Activated T-helper 17 cell treated with anti-CD3 and anti-CD28 coated beads, Interleukin-2, amount 50 U/mL, for 72 hours (primary cell): ENCODE measurements around the gene TMEM150B. TPM values are rescaled to one million over a fixed set of nuclear protein-coding genes. Genes with fewer than 3 reads are reported as not detected.
A peak's percentile ranks its signal among the peaks of the same experiment; 100 is the strongest.

Experiments
- ATAC-seq: fragments of 150-1000 bp; cut with Tn5 transposase; replicated peaks from 2 replicates; pipeline ENCODE4 v1.10.0; 2021; ENCODE audit warnings: mild to moderate bottlenecking, moderate library complexity
- H3K27ac Mint-ChIP-seq: one replicate; pipeline ENCODE4 v1.8.0; 2022; ENCODE audit warnings: mixed read lengths
- H3K27me3 Mint-ChIP-seq: one replicate; pipeline ENCODE4 v1.8.0; 2022; ENCODE audit warnings: mixed read lengths
- H3K36me3 Mint-ChIP-seq: one replicate; pipeline ENCODE4 v1.8.0; 2022; ENCODE audit warnings: low read depth, mild to moderate bottlenecking, mixed read lengths
- H3K4me1 Mint-ChIP-seq: one replicate; pipeline ENCODE4 v1.8.0; 2022; ENCODE audit warnings: mixed read lengths
- H3K4me3 Mint-ChIP-seq: one replicate; pipeline ENCODE4 v1.8.0; 2022; ENCODE audit warnings: mild to moderate bottlenecking, mixed read lengths
- H3K9me3 Mint-ChIP-seq: one replicate; pipeline ENCODE4 v1.8.0; 2022; ENCODE audit warnings: mixed read lengths
- total RNA-seq, 2 donors: library from RNA; stranded (reverse); gene quantifications; one replicate each; pipeline ENCODE4 v1.2.3, GENCODE V29; 2022

TMEM150B gene
- total RNA-seq, 2 donors from 2014 or later: 0.39 to 0.56 TPM

DNA sequence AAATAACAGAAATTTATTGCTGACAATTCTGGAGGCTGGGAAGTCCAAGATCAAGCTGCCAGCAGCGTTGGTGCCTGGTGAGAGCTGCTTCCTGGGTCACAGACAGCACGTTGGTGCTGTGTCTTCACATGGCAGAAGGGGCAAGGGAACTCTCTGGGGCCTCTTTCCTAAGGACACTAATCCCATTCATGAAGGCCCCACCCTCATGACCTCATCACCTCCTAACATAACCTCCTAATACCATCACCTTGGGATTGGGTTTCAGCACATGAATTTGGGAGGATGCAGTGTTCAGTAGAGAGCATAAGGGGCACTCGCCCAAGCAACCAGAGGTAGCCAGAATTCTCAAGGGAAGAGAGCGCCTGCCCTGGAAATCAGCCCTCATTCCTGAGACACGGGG, 15.7 kb downstream of the TMEM150B start:
- Mint-ChIP-seq H3K27me3 (no peaks in the 10 kb centered on the region), H3K9me3 (no peaks in the 10 kb centered on the region), H3K4me1 (peaks cover 5% of the 10 kb centered on the region), H3K4me3 (no peak overlapping the region), H3K27ac (no peak overlapping the region), H3K36me3 (no peaks in the 10 kb centered on the region)
- no peak for ATAC-seq

DNA sequence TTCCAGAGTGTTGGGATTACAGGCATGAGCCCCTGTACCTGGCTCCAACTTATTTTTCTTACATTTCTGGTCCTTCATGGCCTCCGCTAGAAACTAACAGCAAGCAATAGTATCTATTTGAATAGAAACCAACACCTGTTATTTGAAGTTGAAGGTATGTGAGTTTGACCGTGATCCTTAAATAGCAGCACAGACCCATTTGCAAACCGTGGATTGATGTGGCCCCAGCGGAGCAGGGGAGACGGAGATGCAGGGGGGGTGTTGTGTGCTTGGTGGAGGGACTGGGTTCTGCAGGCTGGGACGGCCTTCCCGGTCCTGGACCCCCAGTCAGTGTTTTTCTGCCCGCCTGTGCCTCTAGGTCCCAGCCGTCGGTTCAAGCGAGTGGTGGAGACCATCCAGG, 16.9 kb downstream of the TMEM150B start:
- Mint-ChIP-seq H3K4me3 (no peak overlapping the region), H3K9me3 (no peaks in the 10 kb centered on the region), H3K27me3 (no peaks in the 10 kb centered on the region), H3K4me1 (peaks cover under 1% of the 10 kb centered on the region), H3K36me3 (no peaks in the 10 kb centered on the region), H3K27ac (no peak overlapping the region)
- no peak for ATAC-seq

DNA sequence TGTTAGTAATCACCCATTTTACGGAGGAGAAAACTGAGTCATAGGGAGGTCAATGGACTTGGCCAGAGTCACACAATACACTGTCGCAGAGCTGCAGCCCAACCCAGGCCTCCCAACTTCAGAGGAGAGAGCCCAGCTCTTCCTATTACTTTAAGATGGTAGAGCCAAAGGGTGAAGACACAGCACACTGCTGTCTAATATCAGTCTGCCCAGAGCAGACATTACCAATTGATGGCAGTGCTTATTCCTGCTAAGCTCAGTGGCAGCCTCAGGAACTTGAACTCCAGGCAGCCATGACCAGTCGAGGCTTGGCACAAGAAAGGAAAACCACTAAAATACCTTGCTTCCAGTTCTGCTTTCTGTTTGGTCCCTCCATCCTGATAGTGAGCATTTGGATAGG, 18.4 kb downstream of the TMEM150B start:
- H3K36me3 Mint-ChIP-seq: no peaks in the 10 kb centered on the region
- H3K9me3 Mint-ChIP-seq: no peaks in the 10 kb centered on the region
- no peak overlapping the region for H3K4me3 Mint-ChIP-seq
- ATAC-seq: no peak
- H3K27me3 Mint-ChIP-seq: no peaks in the 10 kb centered on the region
- no peaks in the 10 kb centered on the region for H3K4me1 Mint-ChIP-seq
- no peak overlapping the region for H3K27ac Mint-ChIP-seq

DNA sequence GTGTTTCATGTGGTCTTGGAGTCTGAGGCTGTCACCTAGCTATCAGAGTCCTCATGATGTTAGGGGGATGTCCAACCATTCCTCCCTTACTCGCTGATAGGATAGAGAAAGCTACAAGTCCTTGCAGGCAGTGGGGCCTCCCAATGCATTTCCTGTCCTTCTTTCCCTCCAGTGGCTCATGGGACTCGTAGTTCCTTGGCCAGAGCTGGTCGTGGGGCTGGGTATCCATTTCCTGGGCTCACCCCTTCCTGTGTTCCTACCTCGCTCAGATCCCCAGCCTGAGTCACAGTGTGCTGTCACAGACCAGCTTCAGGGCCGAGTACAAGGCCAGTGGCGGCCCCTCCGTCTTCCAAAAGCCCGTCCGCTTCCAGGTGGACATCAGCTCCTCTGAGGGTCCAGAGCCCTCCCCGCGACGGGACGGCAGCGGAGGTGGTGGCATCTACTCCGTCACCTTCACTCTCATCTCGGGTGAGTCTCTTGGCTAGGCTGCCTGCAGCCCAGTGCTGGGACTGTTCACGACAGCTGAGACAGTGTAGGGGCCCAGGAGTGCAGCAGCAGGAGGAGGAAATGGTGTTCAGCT, 19.1 kb downstream of the TMEM150B start:
- Mint-ChIP-seq H3K27ac (no peak overlapping the region), H3K27me3 (no peaks in the 10 kb centered on the region), H3K36me3 (no peaks in the 10 kb centered on the region), H3K4me1 (no peaks in the 10 kb centered on the region), H3K9me3 (no peaks in the 10 kb centered on the region), H3K4me3 (no peak overlapping the region)
- no peak for ATAC-seq

GRCh38 chr19:55305491-55305890, 19.6 kb downstream of the TMEM150B start:
- ATAC-seq: peak; percentile 30
- Mint-ChIP-seq H3K4me1 (no peaks in the 10 kb centered on the region), H3K4me3 (no peak overlapping the region), H3K9me3 (no peaks in the 10 kb centered on the region), H3K36me3 (no peaks in the 10 kb centered on the region), H3K27me3 (no peaks in the 10 kb centered on the region), H3K27ac (no peak overlapping the region)

DNA sequence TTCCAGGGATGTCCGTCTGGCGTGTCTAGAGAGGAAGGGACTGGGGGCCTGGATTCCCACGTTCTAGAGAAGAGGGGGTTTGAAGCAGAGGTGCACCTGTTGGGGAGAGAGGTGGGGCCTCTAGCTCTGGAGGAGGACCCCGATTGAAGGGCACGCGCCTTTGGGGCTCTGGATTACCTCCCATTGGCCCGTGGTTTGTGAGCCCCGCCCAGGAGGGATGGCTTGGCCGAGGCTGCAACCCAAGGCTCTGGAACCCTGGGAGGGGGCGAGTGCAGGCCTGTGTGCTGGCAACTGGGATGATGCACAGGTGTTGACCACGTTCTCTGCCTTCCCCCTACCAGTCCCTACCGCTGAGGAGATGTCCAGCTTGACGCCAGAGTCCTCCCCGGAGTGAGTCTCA, 20.2 kb downstream of the TMEM150B start:
- ATAC-seq: no peak

DNA sequence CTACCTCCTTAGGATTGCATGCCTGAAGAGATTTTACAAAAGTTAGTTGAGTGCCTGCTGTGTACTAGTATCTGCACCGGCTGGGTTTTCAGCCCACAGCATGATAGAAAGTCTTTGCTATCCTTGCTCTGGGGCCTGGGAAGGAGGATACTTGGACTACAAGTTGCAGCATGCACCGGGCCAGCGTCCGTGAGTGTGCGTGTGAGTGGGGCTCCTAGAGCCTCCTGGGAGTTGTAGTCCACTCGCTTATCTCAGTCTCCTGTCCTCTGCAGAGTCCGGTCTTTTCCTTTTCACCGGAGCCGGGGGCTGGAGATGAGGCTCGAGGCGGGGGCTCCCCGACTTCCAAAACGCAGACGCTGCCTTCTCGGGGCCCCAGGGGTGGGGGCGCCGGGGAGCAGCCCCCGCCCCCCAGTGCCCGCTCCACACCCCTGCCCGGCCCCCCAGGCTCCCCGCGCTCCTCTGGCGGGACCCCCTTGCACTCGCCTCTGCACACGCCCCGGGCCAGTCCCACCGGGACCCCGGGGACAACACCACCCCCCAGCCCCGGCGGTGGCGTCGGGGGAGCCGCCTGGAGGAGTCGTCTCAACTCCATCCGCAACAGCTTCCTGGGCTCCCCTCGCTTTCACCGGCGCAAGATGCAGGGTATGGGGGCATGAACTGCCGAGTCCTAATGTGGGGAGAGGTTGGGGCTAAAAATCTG, 20.7 kb downstream of the TMEM150B start:
- no peaks in the 10 kb centered on the region for H3K36me3 Mint-ChIP-seq
- no peaks in the 10 kb centered on the region for H3K9me3 Mint-ChIP-seq
- no peaks in the 10 kb centered on the region for H3K27me3 Mint-ChIP-seq
- H3K4me1 Mint-ChIP-seq: no peaks in the 10 kb centered on the region
- H3K4me3 Mint-ChIP-seq: no peak overlapping the region
- H3K27ac Mint-ChIP-seq: no peak overlapping the region
- no peak for ATAC-seq

More for the DNA sequence above, 20.2 kb downstream of the TMEM150B start:
- no peaks in the 10 kb centered on the region for H3K4me1 Mint-ChIP-seq
- H3K4me3 Mint-ChIP-seq: no peak overlapping the region
- H3K36me3 Mint-ChIP-seq: no peaks in the 10 kb centered on the region
- H3K27ac Mint-ChIP-seq: no peak overlapping the region
- no peaks in the 10 kb centered on the region for H3K27me3 Mint-ChIP-seq
- no peaks in the 10 kb centered on the region for H3K9me3 Mint-ChIP-seq

- no peak overlapping the region for H3K27ac Mint-ChIP-seq
Observed at GRCh38 chr19:55303477-55303876, 21.7 kb downstream of the TMEM150B start.

GRCh38 chr19:55302318-55302703, 22.8 kb downstream of the TMEM150B start:
- H3K36me3 Mint-ChIP-seq: no peaks in the 10 kb centered on the region
- H3K4me1 Mint-ChIP-seq: no peaks in the 10 kb centered on the region
- H3K27ac Mint-ChIP-seq: peak overlapping the region; percentile 91
- ATAC-seq: no peak
- H3K9me3 Mint-ChIP-seq: no peaks in the 10 kb centered on the region
- no peaks in the 10 kb centered on the region for H3K27me3 Mint-ChIP-seq
- peak overlapping the region; percentile 88 for H3K4me3 Mint-ChIP-seq

More at GRCh38 chr19:55303477-55303876, 21.7 kb downstream of the TMEM150B start:
- Mint-ChIP-seq H3K36me3 (no peaks in the 10 kb centered on the region), H3K4me1 (no peaks in the 10 kb centered on the region), H3K9me3 (no peaks in the 10 kb centered on the region), H3K4me3 (no peak overlapping the region), H3K27me3 (no peaks in the 10 kb centered on the region)
- no peak for ATAC-seq

DNA sequence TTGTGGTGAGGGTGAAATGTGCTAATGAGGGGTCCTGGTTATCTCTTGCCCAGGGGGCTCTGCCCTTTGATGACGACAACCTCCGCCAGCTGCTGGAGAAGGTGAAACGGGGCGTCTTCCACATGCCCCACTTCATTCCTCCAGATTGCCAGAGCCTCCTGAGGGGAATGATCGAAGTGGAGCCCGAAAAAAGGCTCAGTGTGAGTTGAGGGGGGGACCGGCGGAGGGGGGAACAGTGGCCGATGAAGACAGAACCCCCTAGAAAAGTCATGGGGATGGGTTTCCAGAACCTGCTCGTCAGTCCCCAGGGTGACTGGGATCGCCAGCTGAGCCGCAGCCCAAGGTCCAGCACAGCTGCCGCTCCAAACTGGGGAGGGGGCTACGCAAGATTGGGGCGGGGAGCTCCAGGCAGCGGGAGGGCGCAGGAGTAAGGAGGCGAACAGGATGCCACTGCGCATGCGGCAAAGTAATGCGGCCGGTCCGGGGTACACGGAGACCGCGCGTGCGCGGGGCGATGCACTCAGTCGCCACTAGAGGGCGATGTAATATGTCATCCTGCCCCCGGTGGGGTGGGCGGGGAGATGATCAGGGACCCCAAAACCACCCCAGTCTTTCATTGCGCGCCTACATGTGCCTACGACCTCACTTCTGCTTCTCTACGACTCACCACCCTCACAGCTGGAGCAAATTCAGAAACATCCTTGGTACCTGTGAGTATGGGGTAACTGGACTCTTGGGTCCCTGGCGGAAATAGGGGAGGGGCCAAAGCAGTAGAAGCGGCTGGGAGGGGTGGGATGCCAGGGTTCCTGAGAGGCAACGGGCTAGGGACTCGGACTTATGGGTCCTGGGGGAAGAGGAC, 23.5 kb downstream of the TMEM150B start:
- Mint-ChIP-seq H3K4me1 (no peaks in the 10 kb centered on the region), H3K4me3 (peak overlapping the region; percentile 88), H3K36me3 (no peaks in the 10 kb centered on the region), H3K9me3 (no peaks in the 10 kb centered on the region), H3K27ac (peak overlapping the region; percentile 91), H3K27me3 (no peaks in the 10 kb centered on the region)
- ATAC-seq: peak; percentile 95

DNA sequence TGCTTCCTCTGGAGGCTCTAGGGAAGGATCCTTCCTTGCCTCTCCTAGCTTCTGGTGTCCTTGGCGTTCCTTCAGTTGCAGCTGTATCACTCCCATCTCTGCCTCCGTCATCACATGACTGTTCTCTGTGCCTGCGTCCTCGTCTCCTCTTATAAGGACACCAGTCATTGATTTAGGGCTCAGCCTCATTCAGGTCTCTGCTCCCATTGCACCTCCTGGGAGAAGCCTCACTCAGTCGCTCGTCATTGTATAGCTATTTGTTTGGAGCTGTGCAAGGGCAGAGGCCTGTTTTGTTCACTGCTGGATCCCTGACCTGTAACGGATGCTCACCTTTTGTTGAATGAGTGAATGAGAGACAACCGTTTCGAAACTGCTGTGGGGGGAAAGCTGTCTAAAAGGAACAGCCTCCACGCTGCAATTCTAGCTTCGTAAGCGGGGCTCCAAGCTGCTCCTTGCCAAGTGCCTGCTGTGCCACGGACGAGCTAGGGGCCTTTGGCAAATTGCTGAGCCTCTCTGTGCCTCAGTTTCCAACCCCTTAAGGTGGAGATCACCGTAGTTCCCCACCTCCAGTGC, 24.2 kb downstream of the TMEM150B start:
- Mint-ChIP-seq H3K4me1 (no peaks in the 10 kb centered on the region), H3K9me3 (no peaks in the 10 kb centered on the region), H3K36me3 (no peaks in the 10 kb centered on the region), H3K27ac (peak overlapping the region; percentile 91), H3K4me3 (peak overlapping the region; percentile 88), H3K27me3 (no peaks in the 10 kb centered on the region)
- no peak for ATAC-seq

DNA sequence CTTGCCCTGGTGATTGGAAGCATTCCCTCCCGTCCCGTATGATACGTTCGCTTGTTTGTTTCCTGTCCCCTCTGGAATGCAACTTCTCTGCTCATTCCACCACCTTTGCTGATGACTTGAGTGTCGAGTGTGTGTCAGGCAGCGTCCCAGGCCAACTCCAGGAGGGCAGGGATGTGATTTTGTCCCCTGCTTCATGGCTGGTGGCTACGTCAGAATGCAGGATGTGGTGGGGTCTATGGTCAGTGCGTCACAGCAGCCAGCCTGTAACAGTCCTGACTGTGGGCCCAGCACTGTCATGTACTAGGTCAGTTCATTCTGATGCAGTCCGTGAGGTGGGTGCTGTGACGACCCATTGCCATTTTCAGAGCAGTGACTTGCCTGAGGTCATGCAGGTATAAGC, 25.1 kb downstream of the TMEM150B start:
- no peak for ATAC-seq
- no peaks in the 10 kb centered on the region for H3K4me1 Mint-ChIP-seq
- H3K27me3 Mint-ChIP-seq: no peaks in the 10 kb centered on the region
- H3K36me3 Mint-ChIP-seq: no peaks in the 10 kb centered on the region
- H3K27ac Mint-ChIP-seq: no peak overlapping the region
- no peaks in the 10 kb centered on the region for H3K9me3 Mint-ChIP-seq
- H3K4me3 Mint-ChIP-seq: no peak overlapping the region

DNA sequence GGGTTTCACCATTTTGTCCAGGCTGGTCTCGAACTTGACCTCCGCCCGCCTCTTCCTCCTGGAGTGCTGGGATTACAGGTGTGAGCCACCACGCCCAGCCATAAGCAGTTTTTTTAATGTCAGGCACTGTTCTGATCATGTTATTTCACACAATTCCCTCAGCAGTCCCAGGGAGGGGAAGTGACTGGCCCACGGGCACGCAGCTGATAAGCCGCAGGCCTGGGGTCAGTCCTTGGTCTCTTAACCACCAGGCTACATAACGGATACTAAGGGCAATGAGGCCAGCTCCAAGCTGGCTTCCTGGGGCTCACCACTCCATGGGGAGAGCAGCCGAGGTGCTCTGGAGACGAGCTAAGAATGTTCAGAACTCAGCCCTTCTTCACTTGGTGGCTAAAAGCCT, 27.9 kb downstream of the TMEM150B start:
- Mint-ChIP-seq H3K9me3 (no peaks in the 10 kb centered on the region), H3K4me3 (no peak overlapping the region), H3K27ac (no peak overlapping the region), H3K36me3 (no peaks in the 10 kb centered on the region), H3K27me3 (no peaks in the 10 kb centered on the region), H3K4me1 (no peaks in the 10 kb centered on the region)
- ATAC-seq: no peak

- Mint-ChIP-seq H3K27me3 (no peaks in the 10 kb centered on the region), H3K4me1 (no peaks in the 10 kb centered on the region), H3K4me3 (no peak overlapping the region), H3K36me3 (no peaks in the 10 kb centered on the region), H3K9me3 (no peaks in the 10 kb centered on the region), H3K27ac (no peak overlapping the region)
- ATAC-seq: no peak
Observed at GRCh38 chr19:55289117-55289796, 35.9 kb downstream of the TMEM150B start.
